ENCODE measurements around the gene BRIX1.

- TF ChIP-seq CTCF (IDR thresholded peaks at IDR 0.05) (peak; percentile 77 to 92 (median 84)), POLR2AphosphoS5 (IDR thresholded peaks at IDR 0.05) (peak; percentile 24), POLR2A (IDR thresholded peaks at IDR 0.05) (no peak)
Observed at GRCh38 chr5:34898258-34898895, 17.1 kb upstream of the BRIX1 start.
